KOPT-K1 (cell line): Measurements from ENCODE around the gene RPUSD4.

ENCODE experiments used
- H3K27ac ChIP-seq: fragments of 200-600 bp; sonication (generic); 2 replicates; pipeline ENCODE4 v1.5.1; 2016; ENCODE audit warnings: antibody characterized with exemption, mild to moderate bottlenecking, low read depth, low read length; ENCODE audit not compliant: poor library complexity, severe bottlenecking
- H3K36me3 ChIP-seq: fragments of 200-600 bp; sonication (generic); 2 replicates; pipeline ENCODE4 v1.5.1; 2017; ENCODE audit warnings: antibody characterized with exemption, mild to moderate bottlenecking, low read length, moderate library complexity; ENCODE audit not compliant: insufficient read depth
- H3K9me3 ChIP-seq: fragments of 200-600 bp; sonication (generic); 2 replicates; pipeline ENCODE4 v1.5.1; 2017; ENCODE audit warnings: antibody characterized with exemption, low read length, mild to moderate bottlenecking; ENCODE audit not compliant: insufficient read depth, poor library complexity, severe bottlenecking

Gene RPUSD4

GRCh38 chr11:126160345-126161022 lies 51.0 kb downstream of the RPUSD4 start:
- H3K36me3 ChIP-seq, result no peaks in the 10 kb centered on the region
- no peak overlapping the region for H3K27ac ChIP-seq
- H3K9me3 ChIP-seq, result no peaks in the 10 kb centered on the region

- Histone ChIP-seq H3K36me3 (no peaks in the 10 kb centered on the region), H3K9me3 (no peaks in the 10 kb centered on the region), H3K27ac (no peak overlapping the region)
Observed at GRCh38 chr11:126159719-126160344, 51.6 kb downstream of the RPUSD4 start.

GRCh38 chr11:126158054-126158791 lies 53.2 kb downstream of the RPUSD4 start:
- H3K36me3 ChIP-seq, result no peaks in the 10 kb centered on the region
- H3K9me3 ChIP-seq, result no peaks in the 10 kb centered on the region
- no peak overlapping the region for H3K27ac ChIP-seq

- no peaks in the 10 kb centered on the region for H3K36me3 ChIP-seq
- peaks cover 3% of the 10 kb centered on the region for H3K9me3 ChIP-seq
- H3K27ac ChIP-seq, result no peak overlapping the region
Observed at GRCh38 chr11:126157326-126158030, 54.0 kb downstream of the RPUSD4 start.

GRCh38 chr11:126156814-126157213 lies 54.6 kb downstream of the RPUSD4 start:
- peaks cover 10% of the 10 kb centered on the region for H3K9me3 ChIP-seq
- H3K27ac ChIP-seq, result no peak overlapping the region
- H3K36me3 ChIP-seq, result no peaks in the 10 kb centered on the region

GRCh38 chr11:126155402-126156187 lies 55.9 kb downstream of the RPUSD4 start:
- Histone ChIP-seq H3K27ac (no peak overlapping the region), H3K9me3 (peaks cover 15% of the 10 kb centered on the region), H3K36me3 (no peaks in the 10 kb centered on the region)

GRCh38 chr11:126154691-126155090 lies 56.8 kb downstream of the RPUSD4 start:
- Histone ChIP-seq H3K9me3 (peaks cover 15% of the 10 kb centered on the region), H3K36me3 (no peaks in the 10 kb centered on the region), H3K27ac (no peak overlapping the region)

- Histone ChIP-seq H3K36me3 (no peaks in the 10 kb centered on the region), H3K27ac (no peak overlapping the region)
Observed at GRCh38 chr11:126153972-126154371, 57.5 kb downstream of the RPUSD4 start.

GRCh38 chr11:126153006-126153405 lies 58.4 kb downstream of the RPUSD4 start:
- no peaks in the 10 kb centered on the region for H3K36me3 ChIP-seq
- peaks cover 15% of the 10 kb centered on the region for H3K9me3 ChIP-seq
- no peak overlapping the region for H3K27ac ChIP-seq

More at GRCh38 chr11:126153972-126154371, 57.5 kb downstream of the RPUSD4 start:
- H3K9me3 ChIP-seq, result peaks cover 15% of the 10 kb centered on the region

GRCh38 chr11:126152586-126152985 lies 58.9 kb downstream of the RPUSD4 start:
- H3K27ac ChIP-seq, result no peak overlapping the region
- peaks cover 15% of the 10 kb centered on the region for H3K9me3 ChIP-seq
- no peaks in the 10 kb centered on the region for H3K36me3 ChIP-seq

- no peak overlapping the region for H3K27ac ChIP-seq
Observed at GRCh38 chr11:126152152-126152551, 59.3 kb downstream of the RPUSD4 start.

More at GRCh38 chr11:126152152-126152551, 59.3 kb downstream of the RPUSD4 start:
- Histone ChIP-seq H3K36me3 (no peaks in the 10 kb centered on the region), H3K9me3 (peaks cover 15% of the 10 kb centered on the region)
